ENCODE results near the gene HIPK3.

- no peak for TF ChIP-seq CTCF (IDR thresholded peaks at IDR 0.05 in 4 of 5, conservative IDR thresholded peaks at IDR 0.05 in 1 of 5)
- TF ChIP-seq POLR2A (IDR thresholded peaks at IDR 0.05), result no peak
Measured at GRCh38 chr11:33290319-33290718, 33.1 kb downstream of the HIPK3 start.

Measured in gastrocnemius medialis (tissue), 4 donors.